Endodermal cell (in vitro differentiated cells): ENCODE data around the gene MACROD2. TPM values are rescaled to one million over a fixed set of nuclear protein-coding genes. Genes with fewer than 3 reads are reported as not detected.

Source experiments
- DNase-seq: peaks from one replicate; pipeline ENCODE4 v3.0.0-alpha.2; 2017
- H3K27ac ChIP-seq: 2 replicates; pipeline ENCODE4 v1.5.1; 2013; ENCODE audit warnings: mild to moderate bottlenecking, low read depth, low read length, moderate library complexity
- H3K27me3 ChIP-seq: 2 replicates; pipeline ENCODE4 v1.6.1; 2013; ENCODE audit warnings: mild to moderate bottlenecking, low read length, moderate library complexity; ENCODE audit not compliant: insufficient read depth, control insufficient read depth, poor library complexity, severe bottlenecking
- H3K36me3 ChIP-seq: 2 replicates; pipeline ENCODE4 v1.7.0; 2013; ENCODE audit warnings: mild to moderate bottlenecking, low read length, moderate library complexity; ENCODE audit not compliant: control insufficient read depth, insufficient read depth
- H3K4me1 ChIP-seq: one replicate; pipeline ENCODE4 v1.7.0; 2013; ENCODE audit warnings: low read length; ENCODE audit not compliant: control insufficient read depth, insufficient read depth
- H3K4me3 ChIP-seq: 2 replicates; pipeline ENCODE4 v1.5.1; 2013; ENCODE audit warnings: mild to moderate bottlenecking, low read length, moderate library complexity
- H3K9ac ChIP-seq: 2 replicates; pipeline ENCODE4 v1.6.1; 2013; ENCODE audit warnings: mild to moderate bottlenecking, low read length, moderate library complexity; ENCODE audit not compliant: poor library complexity, severe bottlenecking; ENCODE audit errors: extremely low read depth
- H3K9me3 ChIP-seq: 2 replicates; pipeline ENCODE4 v1.6.1; 2013; ENCODE audit warnings: mild to moderate bottlenecking, low read length, moderate library complexity; ENCODE audit not compliant: control insufficient read depth
- H3K27ac Mint-ChIP-seq: 2 replicates; pipeline ENCODE4 v1.8.0; 2020; ENCODE audit warnings: mixed read lengths
- H3K27me3 Mint-ChIP-seq: 2 replicates; pipeline ENCODE4 v1.8.0; 2021; ENCODE audit warnings: mild to moderate bottlenecking, mixed read lengths; ENCODE audit not compliant: insufficient read depth
- H3K36me3 Mint-ChIP-seq: 2 replicates; pipeline ENCODE4 v1.8.0; 2020; ENCODE audit warnings: low read depth, mixed read lengths
- H3K4me1 Mint-ChIP-seq: 2 replicates; pipeline ENCODE4 v1.8.0; 2020; ENCODE audit warnings: mixed read lengths
- H3K4me3 Mint-ChIP-seq: 2 replicates; pipeline ENCODE4 v1.8.0; 2020; ENCODE audit warnings: mild to moderate bottlenecking, moderate library complexity, mixed read lengths
- H3K9me3 Mint-ChIP-seq: 2 replicates; pipeline ENCODE4 v1.8.0; 2020; ENCODE audit warnings: mild to moderate bottlenecking, mixed read lengths
- WGBS, 2 experiments: methylation state at CpG; one replicate each; pipeline versions ENCODE4 v1.1.5 to v1.1.7; 2013; ENCODE audit warnings: missing lambda C conversion rate in 2 of 2, mixed read lengths in 1 of 2; ENCODE audit not compliant: insufficient coverage in 1 of 2, insufficient read length in 1 of 2; 5-methylcytosine and 5-hydroxymethylcytosine counted together
- total RNA-seq, 2 donors: library from RNA; stranded (reverse); fragmentation: NEBNext Ultra II Directional in 1 of 2; extraction: Animal tissue kit (Norgen Biotek cat#: 25700) in 1 of 2; gene quantifications; 2 replicates in 1 of 2; 3 replicates in 1 of 2; pipeline ENCODE4 v1.2.1, GENCODE V29; 2021
- TF ChIP-seq, protein P1 (sequence below): fragments of 200-600 bp; sonication (generic); conservative IDR thresholded peaks from 2 replicates; pipeline ENCODE4 v1.5.0; 2021; ENCODE audit warnings: antibody characterized with exemption, mild to moderate bottlenecking

The MACROD2 gene
- total RNA-seq, 2 donors from 2014 or later = 2.3 to 4.8 TPM

- no peaks in the 10 kb centered on the region for H3K4me1 Mint-ChIP-seq
- no peak for DNase-seq
Measured at GRCh38 chr20:15310361-15310760, 1315.0 kb downstream of the MACROD2 start.

DNA sequence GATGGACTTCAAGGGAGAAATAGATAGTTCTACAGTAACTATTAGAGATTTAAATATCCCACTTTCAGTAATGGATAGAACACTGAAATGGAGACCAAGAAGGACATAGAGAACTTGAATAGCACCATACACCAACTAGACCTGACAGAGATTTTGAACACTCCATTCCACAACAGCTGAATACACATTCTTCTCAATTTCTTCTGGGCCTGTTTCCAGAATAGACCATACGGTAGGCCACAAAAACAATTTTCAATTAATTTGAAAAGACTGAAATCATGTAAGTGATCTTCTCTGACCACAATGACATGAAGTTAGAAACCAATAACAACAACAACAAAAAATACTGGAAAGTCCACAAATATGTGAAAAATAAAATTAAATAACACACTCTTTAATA lies 1321.2 kb downstream of the MACROD2 start:
- WGBS, 2 experiments = 71% methylated on average over 1 of the region's 1 CpG; no CpG with 5 or more reads in 1 of the 2 experiments
- H3K9ac ChIP-seq = no peak overlapping the region
- DNase-seq = no peak
- no peaks in the 10 kb centered on the region for H3K27me3 ChIP-seq
- no peaks in the 10 kb centered on the region for H3K4me1 ChIP-seq
- H3K9me3 Mint-ChIP-seq = no peaks in the 10 kb centered on the region
- H3K4me3 Mint-ChIP-seq = no peak overlapping the region
- no peaks in the 10 kb centered on the region for H3K36me3 Mint-ChIP-seq
- TF ChIP-seq, protein P1, sequence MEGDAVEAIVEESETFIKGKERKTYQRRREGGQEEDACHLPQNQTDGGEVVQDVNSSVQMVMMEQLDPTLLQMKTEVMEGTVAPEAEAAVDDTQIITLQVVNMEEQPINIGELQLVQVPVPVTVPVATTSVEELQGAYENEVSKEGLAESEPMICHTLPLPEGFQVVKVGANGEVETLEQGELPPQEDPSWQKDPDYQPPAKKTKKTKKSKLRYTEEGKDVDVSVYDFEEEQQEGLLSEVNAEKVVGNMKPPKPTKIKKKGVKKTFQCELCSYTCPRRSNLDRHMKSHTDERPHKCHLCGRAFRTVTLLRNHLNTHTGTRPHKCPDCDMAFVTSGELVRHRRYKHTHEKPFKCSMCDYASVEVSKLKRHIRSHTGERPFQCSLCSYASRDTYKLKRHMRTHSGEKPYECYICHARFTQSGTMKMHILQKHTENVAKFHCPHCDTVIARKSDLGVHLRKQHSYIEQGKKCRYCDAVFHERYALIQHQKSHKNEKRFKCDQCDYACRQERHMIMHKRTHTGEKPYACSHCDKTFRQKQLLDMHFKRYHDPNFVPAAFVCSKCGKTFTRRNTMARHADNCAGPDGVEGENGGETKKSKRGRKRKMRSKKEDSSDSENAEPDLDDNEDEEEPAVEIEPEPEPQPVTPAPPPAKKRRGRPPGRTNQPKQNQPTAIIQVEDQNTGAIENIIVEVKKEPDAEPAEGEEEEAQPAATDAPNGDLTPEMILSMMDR = no peak
- no peaks in the 10 kb centered on the region for H3K4me1 Mint-ChIP-seq
- H3K27ac Mint-ChIP-seq = no peak overlapping the region
- H3K27me3 Mint-ChIP-seq = no peaks in the 10 kb centered on the region
- H3K27ac ChIP-seq = no peak overlapping the region
- H3K9me3 ChIP-seq = no peaks in the 10 kb centered on the region
- H3K4me3 ChIP-seq = no peak overlapping the region
- no peaks in the 10 kb centered on the region for H3K36me3 ChIP-seq

More at GRCh38 chr20:15310361-15310760, 1315.0 kb downstream of the MACROD2 start:
- Mint-ChIP-seq H3K27ac (no peak overlapping the region), H3K27me3 (no peaks in the 10 kb centered on the region), H3K4me3 (no peak overlapping the region), H3K36me3 (no peaks in the 10 kb centered on the region), H3K9me3 (no peaks in the 10 kb centered on the region)
- Histone ChIP-seq H3K36me3 (no peaks in the 10 kb centered on the region), H3K4me3 (no peak overlapping the region), H3K9ac (no peak overlapping the region), H3K4me1 (no peaks in the 10 kb centered on the region), H3K9me3 (no peaks in the 10 kb centered on the region), H3K27me3 (no peaks in the 10 kb centered on the region), H3K27ac (no peak overlapping the region)
- TF ChIP-seq, protein P1 = no peak

DNA sequence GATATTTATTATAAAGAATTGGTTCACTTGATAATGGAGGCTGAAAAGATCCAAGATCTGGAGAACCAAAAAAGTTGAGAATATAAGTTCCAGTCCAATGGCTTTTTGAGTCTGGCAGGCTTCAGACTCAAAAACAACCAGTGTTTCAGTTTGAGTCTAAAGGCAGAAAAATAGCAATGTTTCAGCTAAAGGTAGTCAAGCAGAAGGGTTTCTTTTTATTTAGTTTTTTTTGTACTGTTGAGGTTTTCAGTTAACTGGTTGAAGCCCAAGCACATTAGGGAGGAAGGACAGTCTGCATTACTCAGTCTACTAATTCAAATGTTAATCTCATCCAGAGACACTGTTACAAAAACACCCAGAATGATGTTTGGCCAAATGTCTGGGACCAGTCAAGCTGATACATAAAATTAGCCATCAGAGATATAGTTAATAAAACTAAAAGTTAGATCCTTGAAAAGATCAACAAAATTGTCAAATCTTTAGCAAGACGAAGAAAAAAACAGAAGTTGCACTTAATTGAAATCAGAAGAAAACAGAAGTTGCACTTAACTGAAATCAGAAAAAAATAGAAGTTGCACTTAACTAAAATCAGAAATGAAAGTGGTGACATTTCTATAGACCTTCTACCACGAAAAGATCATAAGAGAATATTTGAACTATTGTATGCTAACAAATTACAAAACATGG lies 1322.4 kb downstream of the MACROD2 start:
- TF ChIP-seq, protein P1 = no peak
- Mint-ChIP-seq H3K4me1 (no peaks in the 10 kb centered on the region), H3K4me3 (no peak overlapping the region)

More for the DNA sequence above, 1322.4 kb downstream of the MACROD2 start:
- H3K4me3 ChIP-seq = no peak overlapping the region
- DNase-seq = no peak
- no peaks in the 10 kb centered on the region for H3K36me3 ChIP-seq
- no peaks in the 10 kb centered on the region for H3K27me3 ChIP-seq
- Mint-ChIP-seq H3K36me3 (no peaks in the 10 kb centered on the region), H3K27ac (no peak overlapping the region), H3K27me3 (no peaks in the 10 kb centered on the region), H3K9me3 (no peaks in the 10 kb centered on the region)
- no peak overlapping the region for H3K27ac ChIP-seq
- H3K9me3 ChIP-seq = no peaks in the 10 kb centered on the region
- no peaks in the 10 kb centered on the region for H3K4me1 ChIP-seq
- WGBS, 2 experiments = 81 to 100% methylated on average over 1 to 2 of the region's 2 CpGs
- H3K9ac ChIP-seq = no peak overlapping the region
